GM18907 (cell line): ENCODE results near the gene TC2N.
"Not testable (repeated sequence)": the region's sequence is repeated elsewhere in the genome, so short reads cannot be mapped to it uniquely, and the experiment has no call there.

Experiments
- ATAC-seq: cut with Tn5 transposase; IDR thresholded peaks from one replicate; pipeline ENCODE4 v1.9.1; 2021; ENCODE audit warnings: mild to moderate bottlenecking, moderate library complexity; ENCODE audit not compliant: unreplicated experiment

Gene TC2N

GRCh38 chr14:91889477-91890211 lies 22.3 kb upstream of the TC2N start:
- ATAC-seq: no peak

- ATAC-seq: no peak
These were observed 21.5 kb upstream of the TC2N start for GRCh38 chr14:91888641-91889476.

DNA sequence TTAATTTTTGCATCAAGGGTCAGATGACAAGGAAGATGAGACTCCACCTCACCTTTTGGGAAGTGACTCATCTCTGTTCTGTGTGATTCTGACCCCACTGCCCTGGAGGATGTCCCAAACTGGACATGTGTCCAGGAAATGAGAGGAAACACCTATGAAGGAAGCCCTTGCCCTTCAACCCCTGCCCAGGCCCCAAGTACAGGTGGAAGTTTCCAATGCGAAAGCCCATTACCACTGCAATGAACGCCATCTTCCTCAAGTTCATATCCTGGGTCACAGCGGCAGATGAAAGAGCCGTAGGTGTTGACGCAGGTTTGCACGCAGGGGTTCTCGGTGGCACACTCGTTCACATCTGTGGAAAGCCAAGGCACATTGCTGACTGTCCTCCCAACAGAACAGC lies 19.6 kb upstream of the TC2N start:
- ATAC-seq: no peak

DNA sequence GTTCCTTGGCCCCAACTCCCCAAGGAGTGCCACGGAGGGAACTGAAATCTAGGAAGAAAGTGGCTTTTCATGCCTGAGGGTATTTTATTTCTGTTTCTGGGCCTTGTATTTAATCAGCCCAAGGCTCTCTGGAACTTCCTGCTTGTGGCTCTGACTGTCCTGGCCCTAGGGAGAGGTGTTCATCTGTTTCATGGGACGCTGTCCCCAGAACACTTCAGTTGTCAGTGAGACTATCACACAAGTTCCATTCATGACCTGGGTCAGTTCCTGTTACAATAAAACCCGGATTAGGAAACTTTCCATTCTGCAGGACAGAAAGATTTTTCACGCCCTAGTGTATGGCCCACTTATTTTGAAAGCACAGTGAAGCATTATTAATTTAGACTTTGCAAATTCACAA lies 18.5 kb upstream of the TC2N start:
- ATAC-seq: no peak

- ATAC-seq: no peak
These were observed 17.9 kb upstream of the TC2N start for GRCh38 chr14:91885113-91885712.

DNA sequence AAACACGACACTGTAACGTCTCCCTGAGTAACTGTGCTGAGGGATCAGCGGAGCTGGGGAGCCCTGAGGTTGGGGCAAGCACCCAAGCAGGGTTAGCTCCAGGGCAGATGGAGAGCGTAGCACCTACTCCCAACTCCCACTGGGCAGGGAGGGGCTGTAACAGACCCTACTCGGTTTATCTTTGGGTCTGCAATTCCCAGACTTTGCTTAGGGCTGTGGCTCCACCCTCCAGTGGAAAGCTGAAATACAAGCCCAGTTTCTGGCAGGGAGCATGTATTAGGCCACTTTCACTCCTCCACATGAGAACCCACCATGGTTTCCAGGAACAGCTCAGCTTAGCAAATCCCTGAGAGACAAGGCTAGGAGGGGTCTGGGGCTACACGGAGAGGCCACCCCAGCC lies 17.3 kb upstream of the TC2N start:
- no peak for ATAC-seq

DNA sequence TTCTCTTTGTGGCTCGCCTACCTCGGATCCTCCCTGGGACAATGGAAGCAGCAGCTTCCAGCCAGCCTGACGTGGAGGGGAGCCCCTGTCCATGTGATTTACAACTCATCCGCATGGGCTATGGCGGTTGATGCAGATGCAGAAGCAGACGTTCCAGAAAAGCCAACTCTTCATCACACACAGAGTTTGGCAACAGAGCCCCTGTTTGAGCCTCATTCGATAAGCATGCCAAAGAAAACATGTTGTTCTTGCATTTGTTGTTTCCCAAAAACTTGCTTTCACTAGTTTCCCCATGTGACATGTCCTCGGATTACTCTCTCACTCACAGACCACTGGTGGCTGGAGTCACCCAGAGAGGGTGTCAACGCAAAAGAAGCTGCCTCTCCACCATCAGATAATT lies 16.4 kb upstream of the TC2N start:
- ATAC-seq: no peak

- ATAC-seq: no peak
These were observed 15.4 kb upstream of the TC2N start for GRCh38 chr14:91882776-91883175.

DNA sequence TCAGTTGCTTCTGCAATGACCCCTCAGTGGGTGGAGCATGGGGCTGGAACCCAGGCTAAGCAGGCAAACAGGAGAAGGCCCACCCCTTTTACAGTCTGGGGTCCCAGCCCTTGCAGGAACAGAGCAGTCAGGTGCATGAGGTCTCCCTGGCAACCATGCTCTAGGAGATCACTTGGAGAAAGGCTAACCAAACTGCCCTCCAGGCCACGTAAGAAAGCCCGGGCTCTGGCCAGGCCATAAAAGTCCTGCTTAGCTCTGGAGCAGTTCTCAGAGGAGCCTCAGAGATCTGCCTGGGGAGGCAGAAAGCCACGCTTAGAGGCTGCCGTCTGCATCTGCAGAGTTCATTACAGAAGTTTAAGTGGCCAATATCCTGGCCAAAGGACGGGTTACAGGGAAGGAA lies 15.0 kb upstream of the TC2N start:
- no peak for ATAC-seq

- ATAC-seq: no peak
These were observed 11.9 kb upstream of the TC2N start for GRCh38 chr14:91879196-91879595.

GRCh38 chr14:91878274-91878673 lies 10.9 kb upstream of the TC2N start:
- ATAC-seq: no peak

GRCh38 chr14:91877376-91877915 lies 10.1 kb upstream of the TC2N start:
- ATAC-seq: no peak

- no peak for ATAC-seq
These were observed 9.2 kb upstream of the TC2N start for GRCh38 chr14:91876492-91876891.

GRCh38 chr14:91875525-91876286 lies 8.4 kb upstream of the TC2N start:
- ATAC-seq: no peak

GRCh38 chr14:91873471-91874415 lies 6.4 kb upstream of the TC2N start:
- ATAC-seq: peak; percentile 72

GRCh38 chr14:91872517-91873470 lies 5.5 kb upstream of the TC2N start:
- ATAC-seq: peak; percentile 26

- ATAC-seq: peak; percentile 64
These were observed 4.7 kb upstream of the TC2N start for GRCh38 chr14:91872011-91872501.

DNA sequence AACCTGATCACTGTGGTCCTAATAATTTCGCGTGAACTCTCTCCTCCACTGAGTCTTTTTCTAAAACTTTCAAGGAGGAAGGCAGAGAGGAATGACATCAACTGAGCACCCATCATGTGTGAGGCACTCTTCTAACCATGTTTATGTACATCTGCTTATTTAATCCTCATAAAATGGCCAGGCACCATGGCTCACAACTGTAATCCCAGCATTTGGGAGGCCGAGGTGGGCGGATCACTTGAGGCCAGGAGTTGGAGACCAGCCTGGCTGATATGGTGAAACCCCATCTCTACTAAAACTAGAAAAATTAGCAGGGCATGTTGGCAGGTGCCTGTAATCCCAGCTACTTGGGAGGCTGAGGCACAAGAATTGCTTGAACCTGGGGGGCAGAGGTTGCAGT lies 4.1 kb upstream of the TC2N start:
- not testable (repeated sequence) for ATAC-seq
